ENCODE results near the gene FAM110D. TPM values are rescaled to one million over a fixed set of nuclear protein-coding genes. Genes with fewer than 3 reads are reported as not detected.

Gene FAM110D
- polyA plus RNA-seq, 4 donors, result 0.50 to 1.2 (median 1.2) TPM

- no peak for DNase-seq (ENCODE audit: low read depth in 4 of 4, low spot score in 3 of 4)
Measured at GRCh38 chr1:26127235-26128163, 31.4 kb upstream of the FAM110D start.

DNA sequence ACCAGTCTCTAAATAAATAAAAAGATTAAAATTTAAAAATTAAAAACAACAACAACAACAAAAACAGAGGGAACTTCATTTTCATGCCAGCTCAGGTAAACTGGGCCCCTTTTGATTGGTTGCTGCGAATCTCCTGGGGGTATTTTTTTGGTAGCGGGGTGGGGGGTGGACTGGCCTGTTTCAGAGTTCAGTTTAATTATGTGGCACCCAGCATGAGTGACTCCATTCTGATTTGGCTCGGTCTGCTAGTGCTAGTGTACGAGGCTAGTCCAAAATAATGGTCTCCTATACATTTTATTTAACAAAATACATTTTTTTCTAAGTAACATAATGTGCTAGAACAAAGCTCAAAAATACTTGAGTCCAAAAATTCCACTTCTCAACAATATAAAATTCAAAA, 29.1 kb upstream of the FAM110D start:
- DNase-seq (ENCODE audit: low read depth in 4 of 4, low spot score in 3 of 4), result no peak

GRCh38 chr1:26130695-26131094, 28.2 kb upstream of the FAM110D start:
- DNase-seq (ENCODE audit: low read depth in 4 of 4, low spot score in 3 of 4), result no peak

DNA sequence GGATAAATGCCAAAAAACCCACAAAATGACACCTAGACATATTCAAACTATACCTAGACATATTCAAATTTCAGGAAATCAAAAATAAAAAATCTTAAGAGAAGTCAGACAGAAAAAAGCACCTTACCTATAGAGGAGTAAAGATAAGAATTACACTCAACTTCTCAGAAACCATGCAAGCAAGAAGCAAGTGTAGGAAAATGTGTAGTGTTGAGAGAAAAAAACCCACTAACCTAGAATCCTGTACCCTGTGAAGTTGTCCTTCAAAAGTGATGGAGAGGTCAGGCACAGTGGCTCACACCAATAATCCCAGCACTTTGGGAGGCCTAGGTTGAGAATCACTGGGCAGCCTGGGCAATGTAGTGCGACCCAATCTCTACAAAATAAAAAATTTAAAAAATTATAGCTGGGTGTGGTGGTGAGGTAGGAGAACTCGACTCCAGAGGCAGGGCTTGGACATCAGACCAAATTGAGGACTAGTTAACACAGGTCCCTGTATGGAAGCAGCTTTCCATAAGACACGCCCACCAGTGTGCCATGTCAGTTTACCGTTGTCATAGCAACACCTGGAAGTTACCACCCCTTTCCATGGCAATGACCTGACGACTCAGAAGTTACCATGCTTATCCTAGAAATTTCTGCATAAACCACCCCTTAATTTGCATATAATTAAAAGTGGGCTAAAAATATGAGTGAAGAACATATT, 26.6 kb upstream of the FAM110D start:
- DNase-seq (ENCODE audit: low read depth in 4 of 4, low spot score in 3 of 4), result no peak

DNA sequence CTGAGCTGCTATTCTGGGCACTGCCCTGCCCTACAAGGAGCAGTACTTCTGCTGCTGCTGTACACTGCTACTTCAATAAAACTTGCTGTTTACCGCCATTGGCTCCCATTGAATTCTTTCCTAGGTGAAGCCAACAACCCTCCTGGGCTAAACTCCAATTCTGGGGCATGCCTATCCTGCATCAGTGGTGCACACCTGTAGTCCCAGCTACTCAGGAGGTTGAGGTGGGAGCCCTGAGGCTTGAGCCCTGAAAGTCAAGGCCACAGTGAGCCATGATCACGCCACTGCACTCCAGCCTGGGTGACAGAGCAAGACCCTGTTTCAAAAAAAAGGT, 26.1 kb upstream of the FAM110D start:
- no peak for DNase-seq (ENCODE audit: low read depth in 4 of 4, low spot score in 3 of 4)

DNA sequence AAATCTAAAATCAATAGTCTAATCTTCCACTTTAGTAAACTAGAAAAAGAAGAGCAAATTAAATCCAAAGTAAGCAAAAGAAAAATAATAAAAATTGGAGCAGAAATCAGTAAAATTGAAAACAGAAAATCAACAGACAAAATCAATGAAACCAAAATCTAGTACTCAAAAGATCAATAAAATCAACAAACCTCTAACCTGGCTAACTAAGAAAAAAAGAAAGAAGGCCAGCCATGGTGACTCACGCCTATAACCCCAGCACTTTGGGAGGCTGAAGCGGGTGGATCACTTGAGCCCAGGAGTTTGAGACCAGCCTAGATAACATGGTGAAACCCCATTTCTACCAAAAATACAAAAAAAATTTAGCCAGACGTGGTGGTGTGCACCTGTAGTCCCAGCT, 24.4 kb upstream of the FAM110D start:
- no peak for DNase-seq (ENCODE audit: low read depth in 4 of 4, low spot score in 3 of 4)

DNA sequence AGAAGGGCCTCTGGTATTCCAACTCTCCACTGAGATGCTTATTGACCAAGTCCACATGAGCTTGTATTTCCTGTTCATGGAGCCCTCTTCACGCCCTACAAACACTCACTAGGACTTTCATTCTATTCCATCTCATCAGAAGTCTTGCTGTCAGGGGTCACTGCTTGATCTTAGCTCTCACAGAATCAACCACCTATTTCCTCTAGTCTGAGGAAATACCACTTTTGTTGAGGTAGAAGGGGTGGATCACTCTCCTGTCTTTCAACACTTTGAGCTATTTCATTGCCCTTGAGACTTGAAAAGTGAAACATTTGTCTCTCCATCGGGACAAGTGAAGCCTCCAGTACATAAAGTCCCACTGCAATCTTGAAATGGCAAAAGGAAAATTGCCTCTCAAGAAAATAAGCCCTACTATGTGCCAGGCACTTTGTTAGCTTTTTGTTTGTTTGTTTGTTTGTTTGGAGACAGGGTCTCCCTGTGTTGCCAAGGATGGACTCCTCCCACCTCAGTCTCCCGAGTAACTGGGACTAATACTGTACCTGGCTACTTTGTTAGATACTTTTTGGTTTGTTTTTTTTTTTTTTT, 19.8 kb upstream of the FAM110D start:
- no peak for DNase-seq (ENCODE audit: low read depth in 4 of 4, low spot score in 3 of 4)

DNA sequence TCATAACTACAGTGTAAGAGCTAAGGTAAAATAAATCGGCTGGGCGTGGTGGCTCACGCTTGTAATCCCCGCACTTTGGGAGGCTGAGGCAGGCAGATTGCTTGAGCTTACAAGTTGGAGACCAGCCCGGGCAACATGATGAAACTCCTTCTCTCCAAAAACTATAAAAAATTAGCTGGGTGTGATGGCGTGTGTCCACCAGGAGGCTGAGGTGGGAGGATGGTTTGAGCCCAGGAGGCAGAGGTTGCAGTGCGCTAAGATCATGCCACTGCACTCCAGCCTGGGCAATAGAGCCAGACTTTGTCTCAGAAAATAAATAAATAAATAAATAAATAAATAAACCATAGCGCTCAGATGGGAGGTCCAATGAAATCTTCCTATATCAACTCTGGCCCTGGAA, 16.7 kb upstream of the FAM110D start:
- no peak for DNase-seq (ENCODE audit: low read depth in 4 of 4, low spot score in 3 of 4)

GRCh38 chr1:26145041-26145959, 13.6 kb upstream of the FAM110D start:
- no peak for DNase-seq (ENCODE audit: low read depth in 4 of 4, low spot score in 3 of 4)

DNA sequence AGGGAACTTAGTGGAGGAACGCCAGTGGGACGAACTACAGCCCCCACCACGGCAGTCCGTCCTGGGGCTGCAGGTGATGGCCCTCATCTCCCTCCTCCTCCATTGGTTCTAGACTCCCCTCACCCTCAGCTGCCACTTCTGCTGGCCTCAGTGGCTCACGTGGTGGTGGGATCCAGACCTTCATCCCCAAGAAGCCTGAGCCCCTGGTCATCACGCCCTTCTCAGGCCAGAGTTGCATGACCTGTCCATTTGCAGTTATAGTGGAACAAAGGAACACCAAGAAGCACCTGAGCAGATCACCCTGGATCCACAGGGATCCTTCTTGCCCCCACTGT, 13.0 kb upstream of the FAM110D start:
- DNase-seq (ENCODE audit: low read depth in 4 of 4, low spot score in 3 of 4), result no peak

- DNase-seq (ENCODE audit: low read depth in 4 of 4, low spot score in 3 of 4), result no peak
Measured at GRCh38 chr1:26148887-26149286, 10.0 kb upstream of the FAM110D start.

DNA sequence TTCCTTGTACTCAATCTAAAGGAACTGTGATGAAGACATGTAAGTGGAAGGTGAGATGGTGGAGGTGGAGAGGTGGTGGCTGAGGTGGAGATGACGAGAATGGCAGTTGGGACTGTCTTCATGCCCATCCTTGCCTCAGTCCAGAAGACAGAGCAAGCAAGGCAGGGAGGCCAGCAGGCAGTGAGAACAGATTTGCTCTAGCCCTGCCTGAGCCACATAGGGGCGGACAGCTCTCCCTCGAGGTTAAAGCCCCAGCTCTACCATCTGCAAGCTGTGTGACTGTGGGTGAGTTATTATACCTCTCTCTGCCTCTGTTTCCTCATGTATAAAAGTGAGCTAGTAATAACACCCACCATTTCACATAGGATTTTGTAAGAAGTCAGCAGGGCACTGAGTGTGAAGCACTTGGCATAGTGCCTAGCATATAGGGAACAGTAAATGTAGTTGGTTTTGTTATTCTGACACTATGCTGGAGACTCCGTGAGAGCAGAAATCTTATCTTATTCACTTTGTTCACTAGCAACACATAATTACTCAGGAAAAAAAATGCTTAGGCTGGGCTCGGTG, 4.8 kb upstream of the FAM110D start:
- no peak for DNase-seq (ENCODE audit: low read depth in 4 of 4, low spot score in 3 of 4)

- DNase-seq (ENCODE audit: low read depth in 4 of 4, low spot score in 3 of 4), result no peak
Measured at GRCh38 chr1:26154750-26155149, 4.1 kb upstream of the FAM110D start.

DNA sequence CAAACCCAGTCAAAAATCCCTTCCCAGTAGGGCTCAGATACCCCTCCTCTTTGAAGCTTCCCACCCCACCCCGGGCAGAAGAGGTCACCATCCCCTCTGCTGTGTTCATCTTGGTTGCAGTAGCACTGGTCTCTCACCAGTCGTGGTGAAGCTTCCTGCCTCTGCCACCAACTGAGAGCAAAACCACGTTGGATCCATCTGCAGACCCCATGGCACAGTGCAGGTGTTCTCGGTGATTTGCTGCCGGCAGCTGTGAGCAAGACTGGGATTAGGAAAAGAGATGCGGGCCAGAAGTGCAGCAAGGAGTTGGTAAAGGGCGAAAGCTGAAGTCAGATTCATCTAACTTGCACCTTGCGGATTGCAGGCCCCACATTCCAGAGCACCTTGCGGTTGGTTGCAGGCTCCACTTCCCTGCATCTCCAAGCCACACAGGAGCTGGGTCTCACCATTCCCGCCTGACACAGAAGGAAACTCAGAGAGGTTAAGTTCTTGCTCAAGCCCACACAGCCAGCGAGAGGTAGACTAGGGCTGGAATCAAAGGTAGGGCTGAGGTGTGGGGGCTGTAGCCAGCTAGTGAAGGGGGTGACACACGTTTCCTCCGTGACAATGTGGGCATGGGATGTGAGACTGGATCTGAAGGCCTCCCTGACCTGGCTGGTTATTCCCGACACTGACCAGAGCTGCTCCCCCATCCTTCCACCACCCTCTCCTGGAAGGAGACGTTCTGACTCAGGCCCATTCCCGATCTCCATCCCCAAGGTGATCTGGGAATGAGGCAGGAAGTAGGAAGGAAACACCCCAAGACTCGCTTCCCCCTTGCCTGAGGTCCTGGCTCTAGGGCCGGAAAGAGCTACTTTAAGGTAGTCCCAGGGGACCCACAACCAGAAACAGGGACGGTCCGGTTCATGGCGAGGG, 3.3 kb upstream of the FAM110D start:
- no peak for DNase-seq (ENCODE audit: low read depth in 4 of 4, low spot score in 3 of 4)

DNA sequence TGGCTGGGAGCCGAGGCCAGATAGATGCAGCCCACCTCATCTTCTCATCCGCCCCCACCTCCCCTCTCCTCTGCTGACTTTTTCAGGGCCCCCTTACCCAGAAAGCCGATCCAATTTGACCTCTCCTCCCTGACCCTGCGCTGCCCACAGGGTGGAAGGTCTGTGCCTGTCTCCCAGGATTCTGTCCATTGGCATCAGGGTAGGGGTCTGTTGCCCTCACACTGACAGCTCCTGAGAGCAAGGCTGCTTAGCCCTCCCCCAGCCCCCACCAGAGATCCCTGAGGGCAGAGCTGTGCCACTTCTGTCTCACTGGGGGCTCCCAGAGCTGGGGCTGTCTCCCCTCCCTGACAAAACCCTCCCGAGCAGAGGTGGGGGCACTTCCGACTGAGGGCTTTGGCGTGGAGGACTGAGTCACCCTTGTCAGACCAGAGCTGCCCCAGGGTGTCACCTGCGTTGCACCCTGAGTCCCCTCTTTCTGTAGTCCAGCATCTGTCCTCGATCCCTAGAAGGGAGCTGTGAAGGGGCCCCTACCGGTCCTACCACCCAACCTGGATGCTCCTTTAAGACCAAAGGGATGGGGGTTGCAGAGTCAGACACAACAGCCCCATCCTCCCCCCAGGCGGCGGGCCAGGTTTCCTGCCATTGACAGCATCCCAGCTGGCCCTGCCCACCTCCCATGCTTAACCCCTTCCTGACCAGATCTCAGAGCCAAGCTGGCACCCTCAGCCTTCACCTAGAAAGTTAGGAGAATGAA, 2.4 kb upstream of the FAM110D start:
- no peak for DNase-seq (ENCODE audit: low read depth in 4 of 4, low spot score in 3 of 4)

GRCh38 chr1:26158271-26158907, 490 bp upstream of the FAM110D start:
- DNase-seq (ENCODE audit: low read depth in 4 of 4, low spot score in 3 of 4), result no peak

- DNase-seq (ENCODE audit: low read depth in 4 of 4, low spot score in 3 of 4), result no peak
Measured at GRCh38 chr1:26159743-26160039, 812 bp downstream of the FAM110D start.

All from left renal pelvis (tissue), 4 donors.